Stimulated activated CD4-positive, alpha-beta T cell treated with anti-CD3 and anti-CD28 coated beads, TNF-alpha, amount 100 ng/mL, for 4 hours (primary cell): Measurements from ENCODE around the gene ZBTB7B.

Experiments
- DNase-seq, 3 experiments: peaks; one replicate each; pipeline ENCODE4 v3.0.0-alpha.2; 2020; ENCODE audit warnings: low read depth in 3 of 3

ZBTB7B gene

GRCh38 chr1:155002464-155003226 is at the start of gene ZBTB7B:
TSS of gene ZBTB7B (plus strand) at chr1:155002802. CDS start at chr1:155014661, 11,859 bp downstream.
- DNase-seq = no peak

DNA sequence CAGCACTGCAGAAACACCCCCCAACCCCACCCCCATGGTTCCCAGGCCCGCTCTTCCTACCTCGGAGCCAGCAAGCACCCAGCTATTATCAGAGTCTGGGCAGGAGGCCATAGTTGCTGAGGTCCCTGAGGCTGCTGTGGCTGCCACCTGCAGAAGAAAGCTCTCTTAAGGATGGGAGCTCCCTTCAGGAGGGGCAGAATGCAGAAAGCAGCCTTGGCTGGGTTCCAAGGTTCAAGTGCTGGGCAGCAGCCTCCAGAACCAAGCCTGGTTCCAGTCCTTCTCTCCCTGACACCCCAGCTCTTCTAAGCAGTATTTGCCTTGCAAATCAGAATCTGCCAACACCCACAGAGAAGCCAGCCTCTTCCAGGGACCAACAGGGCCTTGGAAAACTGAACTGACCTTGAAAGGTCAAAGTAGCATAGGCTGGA is 49.0 kb upstream of the ZBTB7B start:
- DNase-seq = no peak

- no peak for DNase-seq
Observed at GRCh38 chr1:154954541-154954940, 48.1 kb upstream of the ZBTB7B start.

DNA sequence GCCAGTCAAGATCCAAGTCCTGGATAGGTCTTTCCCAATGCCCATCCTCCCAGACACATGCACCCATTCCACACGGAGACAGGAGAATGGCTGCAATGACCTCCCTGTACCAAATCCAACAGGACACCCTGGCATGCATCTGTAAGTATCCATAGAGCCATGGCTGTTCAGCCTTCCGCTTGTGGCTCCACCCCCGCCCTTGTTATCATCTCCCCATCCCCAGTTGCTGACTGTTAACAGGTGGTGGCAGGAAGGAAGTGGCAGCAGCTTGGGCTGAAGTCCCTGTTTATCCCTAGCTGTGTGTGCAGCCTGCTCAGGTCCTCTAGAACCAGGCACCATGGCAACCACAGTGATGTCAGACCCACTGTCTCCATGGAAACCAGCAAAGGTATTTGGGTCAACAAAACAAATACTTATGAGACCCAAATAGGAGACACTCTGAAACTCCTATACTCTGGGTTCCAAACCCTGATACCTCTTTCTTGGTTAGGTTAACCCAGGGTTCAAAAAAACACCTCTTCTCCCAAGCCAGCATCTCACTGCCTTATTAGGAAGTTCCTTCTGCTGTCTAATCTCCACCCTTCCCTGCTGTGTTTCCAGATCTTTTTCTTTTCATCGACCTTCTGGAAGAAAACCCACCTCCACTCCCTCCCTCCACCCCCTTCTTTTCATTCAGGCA is 47.4 kb upstream of the ZBTB7B start:
- DNase-seq = peak in 2 of 3 experiments; percentile 58 to 71

GRCh38 chr1:154955718-154956543 is 46.7 kb upstream of the ZBTB7B start, which contains the start of gene PBXIP1:
TSS of gene PBXIP1 (minus strand) at chr1:154956099. CDS start at chr1:154953721, 2,378 bp downstream.
- peak in 2 of 3 experiments; percentile 66 to 71 for DNase-seq

DNA sequence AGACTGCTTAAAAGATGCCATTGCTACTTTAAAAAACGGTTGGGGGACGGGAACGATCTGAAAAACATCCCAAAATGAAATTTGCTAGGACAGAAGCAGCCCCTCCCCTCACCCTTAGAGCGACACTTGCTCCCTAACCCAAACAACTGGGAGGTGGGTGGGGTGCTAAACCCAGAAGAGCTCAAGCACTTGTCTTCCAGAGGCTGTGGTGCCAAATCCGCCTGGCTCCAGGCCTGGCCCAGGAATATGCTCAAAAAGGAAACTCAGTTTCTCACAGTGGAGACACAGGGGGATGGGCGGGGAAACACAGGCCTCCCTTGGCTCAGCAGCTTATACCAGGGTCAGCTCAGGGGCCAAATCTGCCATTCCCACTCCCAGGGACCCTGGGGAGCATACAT is 46.1 kb upstream of the ZBTB7B start:
- no peak for DNase-seq

DNA sequence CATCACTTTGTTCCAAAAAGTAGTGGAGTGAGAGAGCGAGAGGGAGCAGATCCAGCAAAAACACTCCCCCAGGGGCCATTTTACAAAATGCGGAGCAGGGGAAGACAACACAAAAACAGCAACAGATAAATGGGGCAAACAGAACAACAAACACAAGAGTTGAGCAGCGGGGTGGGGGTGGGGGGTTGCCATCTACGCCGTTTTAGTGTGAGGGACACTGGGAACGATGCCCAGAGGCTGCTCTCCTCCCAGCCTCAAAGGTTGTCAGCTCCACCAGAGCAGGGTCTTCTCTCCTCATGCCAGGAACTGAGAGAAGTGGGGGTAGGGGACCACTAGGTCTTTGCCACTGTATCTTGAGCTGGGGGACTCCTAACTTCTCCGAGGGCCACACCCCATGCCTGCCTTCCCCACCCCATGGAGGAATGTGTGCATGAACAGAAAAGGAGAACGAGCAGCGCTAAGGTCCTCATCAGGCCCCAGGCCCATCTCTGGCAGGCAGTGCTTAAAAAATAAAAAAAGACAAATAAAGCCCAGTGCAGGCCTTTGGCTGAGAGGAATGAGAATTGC is 45.4 kb upstream of the ZBTB7B start:
- no peak for DNase-seq

DNA sequence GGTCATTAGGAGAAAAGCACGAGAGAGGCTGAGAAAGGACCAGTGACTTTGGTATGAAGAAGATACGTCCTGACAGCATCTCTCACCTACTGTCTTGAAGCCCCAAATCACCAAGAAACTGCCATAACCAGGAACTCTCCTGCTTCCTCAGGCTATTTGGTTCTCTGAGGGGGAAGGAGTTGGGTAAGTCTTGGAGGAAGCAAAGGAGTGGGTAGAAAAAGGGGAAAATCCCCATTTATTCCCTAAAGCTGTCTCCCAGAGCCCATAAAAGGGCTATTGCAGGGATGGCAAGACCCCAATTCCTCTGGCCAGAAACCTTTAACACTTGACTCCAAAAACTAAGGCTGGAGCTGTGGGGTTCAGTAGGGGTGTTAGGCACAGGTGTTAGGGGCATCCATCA is 44.6 kb upstream of the ZBTB7B start:
- DNase-seq = no peak

DNA sequence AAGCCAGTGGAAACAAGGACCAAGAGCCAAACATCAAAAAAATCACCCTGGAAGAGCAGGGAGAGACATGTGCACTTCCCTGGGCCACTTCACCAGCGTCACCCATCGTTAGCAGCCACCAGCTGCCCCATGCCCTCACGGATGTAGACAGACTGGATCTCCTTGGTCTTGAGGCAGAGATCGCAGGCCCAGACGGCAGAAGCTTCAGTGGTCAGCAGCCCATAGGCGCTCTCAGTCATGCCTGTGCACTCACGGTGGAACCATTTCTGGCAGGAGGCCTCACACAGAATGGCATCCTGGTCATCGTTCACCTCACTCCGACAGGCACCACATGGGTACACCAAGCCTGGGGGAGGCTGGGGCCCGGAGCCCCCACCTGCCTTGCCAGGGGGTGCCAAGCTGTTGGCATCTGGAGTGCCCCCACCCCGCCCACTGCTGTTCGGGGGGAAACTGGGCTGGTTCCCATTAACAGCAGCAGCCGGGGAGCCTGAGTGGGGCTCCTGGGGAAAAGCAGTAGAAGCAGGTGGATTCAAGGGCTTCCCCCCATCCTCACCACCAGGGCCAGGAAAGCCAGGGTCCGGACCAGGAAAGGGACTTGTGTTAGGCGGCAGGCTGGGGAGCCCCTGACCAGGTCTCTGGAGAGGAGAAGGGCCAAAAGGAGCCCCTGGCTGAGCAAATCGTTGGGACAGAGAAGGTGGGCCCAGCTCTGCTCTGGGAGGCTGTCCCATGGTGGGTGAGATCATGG is 43.7 kb upstream of the ZBTB7B start:
- no peak for DNase-seq

DNA sequence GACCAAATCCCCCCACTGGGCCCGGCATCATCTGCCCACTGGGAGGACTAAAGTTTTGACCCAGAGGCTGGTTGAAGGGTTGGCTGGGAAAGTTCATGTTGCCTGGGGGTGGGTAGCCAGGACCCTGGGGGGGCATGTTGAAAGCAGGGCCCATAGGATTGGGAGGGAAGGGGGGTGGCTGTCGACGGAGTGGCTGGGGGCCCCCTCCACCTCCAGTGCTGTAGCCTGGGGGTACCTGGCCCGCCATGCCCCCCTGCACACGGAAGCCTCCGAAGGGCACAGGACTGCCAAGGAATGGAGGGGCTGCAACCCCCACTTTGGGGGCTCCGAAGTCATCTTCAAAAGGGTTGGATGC is 43.2 kb upstream of the ZBTB7B start:
- DNase-seq = no peak

- DNase-seq = no peak
Observed at GRCh38 chr1:154960446-154961136, 42.0 kb upstream of the ZBTB7B start.

- peak; percentile 61 to 78 (median 67) for DNase-seq
Observed at GRCh38 chr1:154961207-154962155, 41.1 kb upstream of the ZBTB7B start, which contains the start of gene PYGO2. TSS of gene PYGO2 (minus strand) at chr1:154961782. CDS start at chr1:154961576, 206 bp downstream.

DNA sequence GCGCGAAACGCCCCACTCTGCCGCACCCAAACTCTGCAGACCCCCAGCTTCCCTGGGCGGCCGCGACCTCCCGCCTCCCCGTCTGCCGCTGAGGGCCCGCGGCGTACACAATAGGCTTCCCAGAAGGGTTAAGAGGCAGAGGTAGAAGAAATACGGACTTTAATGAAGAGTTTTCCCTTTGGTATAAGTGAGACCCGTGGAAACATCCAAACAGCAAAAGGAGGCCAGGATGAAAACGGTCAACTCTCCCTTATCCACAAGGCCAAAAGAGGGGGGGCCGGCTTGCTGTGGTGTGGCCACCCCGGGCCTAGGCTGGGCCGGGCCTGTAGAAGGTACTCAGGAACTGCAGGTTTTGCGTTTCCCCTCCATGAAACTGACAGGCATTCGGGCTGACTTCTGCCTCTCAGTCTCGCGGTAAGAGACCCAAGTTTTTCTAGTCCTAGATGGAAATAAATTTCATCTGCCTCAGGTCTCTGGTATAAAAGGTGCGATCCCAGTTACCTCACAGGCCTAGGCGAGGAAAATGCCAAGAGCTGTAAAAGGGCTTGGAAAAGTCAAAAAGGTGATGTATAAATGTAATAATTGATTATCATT is 40.3 kb upstream of the ZBTB7B start:
- no peak for DNase-seq

- DNase-seq = no peak
Observed at GRCh38 chr1:154962795-154963330, 39.7 kb upstream of the ZBTB7B start.

DNA sequence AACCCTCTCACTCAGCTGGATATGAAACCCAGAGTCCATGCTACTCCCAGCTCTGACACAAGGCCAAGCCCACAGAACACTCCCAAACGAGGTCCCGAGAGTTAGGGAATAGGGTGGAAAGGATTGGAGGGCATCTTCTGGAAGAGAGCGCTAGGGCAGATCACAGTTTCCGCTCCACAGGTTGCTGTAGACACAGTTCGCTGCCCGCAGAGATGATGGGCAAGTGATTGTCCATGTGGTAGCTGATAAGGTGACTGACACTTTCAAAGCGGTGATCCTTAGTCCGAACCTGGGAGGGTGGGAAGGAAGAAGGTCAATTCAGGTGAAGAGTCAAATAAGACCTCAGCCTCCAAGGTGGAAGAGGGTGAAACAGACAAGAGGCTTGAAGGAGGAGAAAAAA is 39.0 kb upstream of the ZBTB7B start:
- no peak for DNase-seq

DNA sequence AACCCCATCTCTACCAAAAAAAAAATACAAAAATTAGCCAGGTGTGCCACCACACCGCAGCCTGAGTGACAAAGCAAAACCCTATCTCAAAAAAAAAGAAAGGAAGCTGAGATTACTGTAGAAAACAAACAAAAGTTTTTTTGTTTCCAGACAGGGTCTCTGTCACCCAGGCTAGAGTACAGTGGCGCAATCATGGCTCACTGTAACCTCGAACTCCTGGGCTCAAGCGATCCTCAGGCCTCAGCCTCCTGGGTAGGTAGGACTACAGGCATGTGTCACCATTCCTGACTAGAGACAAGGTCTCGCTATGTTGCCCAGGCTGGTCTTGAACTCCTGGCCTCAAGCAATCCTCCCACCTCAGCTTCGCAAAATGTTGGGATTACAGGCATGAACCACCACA is 38.2 kb upstream of the ZBTB7B start:
- no peak for DNase-seq

GRCh38 chr1:154966111-154966510 is 36.5 kb upstream of the ZBTB7B start:
- no peak for DNase-seq

GRCh38 chr1:154967331-154967950 is 35.2 kb upstream of the ZBTB7B start:
- DNase-seq = no peak
